HepG2 (cell line): ENCODE results near the gene DOCK4. TPM values are rescaled to one million over a fixed set of nuclear protein-coding genes. Genes with fewer than 3 reads are reported as not detected.

Experiments
- ATAC-seq: fragments of 200-7000 bp; cut with Tn5 transposase; 3 replicates; pipeline ENCODE4 v1.9.1; 2020; ENCODE audit warnings: mild to moderate bottlenecking, moderate library complexity
- BruUV-seq: library from RNA; stranded (reverse); fragments of 400-500 nt; replicated peaks from 2 replicates; lab custom pipeline; 2021; lab: Mats Ljungman, UMichigan
- CTCF ChIA-PET: fragments of 300-600 bp; formaldehyde crosslinking; extraction: SDS; loops from one replicate; lab custom pipeline; 2021; ENCODE audit warnings: low total read pairs, inconsistent platforms, low intra/inter-chr PET ratio; lab: Yijun Ruan, JAX
- POLR2A ChIA-PET: fragments of 350-600 bp; sonication (Branson Sonifier 250); formaldehyde crosslinking; loops from one replicate; lab custom pipeline; 2020; ENCODE audit warnings: antibody characterized with exemption, inconsistent platforms; lab: Yijun Ruan, JAX
- DNase-seq: peaks from one replicate; pipeline ENCODE4 v3.0.0-alpha.2; 2015; ENCODE audit warnings: low spot score
- FAIRE-seq: peaks from 3 replicates; lab custom pipeline; 2011; peaks lifted over from hg19 to GRCh38; lab: Jason Lieb, UNC
- H2AFZ ChIP-seq: one replicate; pipeline ENCODE4 v1.6.1; 2011; ENCODE audit warnings: low read length, inconsistent platforms
- H3K27ac ChIP-seq: fragments of 300-600 bp; 3 replicates; pipeline ENCODE4 v1.8.0; 2011; ENCODE audit warnings: mixed run types, mild to moderate bottlenecking, mixed read lengths, low read length, inconsistent platforms; ENCODE audit not compliant: insufficient read depth; ENCODE audit errors: extremely low read length
- H3K27me3 ChIP-seq, 2 experiments: fragments of 200-600 bp in 1 of 2; 2 replicates in 1 of 2; 3 replicates in 1 of 2; pipeline versions ENCODE4 v1.6.0 to v1.8.0; 2011; ENCODE audit warnings: low read length in 2 of 2, mild to moderate bottlenecking in 2 of 2, moderate library complexity in 2 of 2, inconsistent platforms in 1 of 2; ENCODE audit not compliant: insufficient read depth in 2 of 2, control insufficient read depth in 1 of 2
- H3K36me3 ChIP-seq, 2 experiments: fragments of 200-600 bp in 1 of 2; replicated peaks in 1 of 2; 2 replicates in 1 of 2; 3 replicates in 1 of 2; pipeline versions ENCODE4 v1.5.1 to v1.8.0; 2011; ENCODE audit warnings: low read length in 2 of 2, inconsistent platforms in 1 of 2; ENCODE audit not compliant: insufficient read depth in 2 of 2, control insufficient read depth in 1 of 2
- H3K4me1 ChIP-seq: 2 replicates; pipeline ENCODE4 v1.5.1; 2012; ENCODE audit warnings: low read length, inconsistent platforms; ENCODE audit not compliant: insufficient read depth
- H3K4me2 ChIP-seq: 2 replicates; pipeline ENCODE4 v1.6.0; 2011; ENCODE audit warnings: low read depth, low read length, inconsistent platforms
- H3K4me3 ChIP-seq, 3 experiments: fragments of 200-600 bp in 1 of 3; sonication (generic), shearing (Covaris generic) in 1 of 3; replicated peaks in 1 of 3; 2 replicates each; pipeline ENCODE4 v1.5.1; 2011 to 2016; ENCODE audit warnings: low read length in 3 of 3, inconsistent platforms in 2 of 3, low read depth in 2 of 3, mild to moderate bottlenecking in 2 of 3, control low read depth in 1 of 3, mixed read lengths in 1 of 3; ENCODE audit not compliant: insufficient read depth in 1 of 3
- H3K79me2 ChIP-seq: one replicate; pipeline ENCODE4 v1.6.1; 2011; ENCODE audit warnings: low read length, inconsistent platforms; ENCODE audit not compliant: insufficient read depth
- H3K9ac ChIP-seq: 2 replicates; pipeline ENCODE4 v1.6.0; 2011; ENCODE audit warnings: mild to moderate bottlenecking, low read depth, low read length, inconsistent platforms; ENCODE audit not compliant: insufficient read depth
- H3K9me3 ChIP-seq: 2 replicates; pipeline ENCODE4 v1.5.1; 2012; ENCODE audit warnings: mild to moderate bottlenecking, low read length
- H4K20me1 ChIP-seq: 2 replicates; pipeline ENCODE4 v1.6.0; 2011; ENCODE audit warnings: inconsistent platforms, mild to moderate bottlenecking, low read length, moderate library complexity; ENCODE audit not compliant: insufficient read depth
- AGO2 ChIP-seq: fragments of 200-400 bp; formaldehyde crosslinking; optimal IDR thresholded peaks from 2 replicates; pipeline ENCODE3; 2017; ENCODE audit warnings: mild to moderate bottlenecking, low read depth, low read length, moderate library complexity
- CHD4 ChIP-seq: fragments of 200-600 bp; sonication (generic); IDR thresholded peaks from 2 replicates; pipeline ENCODE4 v1.7.0; 2017; ENCODE audit warnings: mild to moderate bottlenecking, low read length, borderline replicate concordance
- GTF3A ChIP-seq: sonication (generic); formaldehyde crosslinking; conservative IDR thresholded peaks from 2 replicates; pipeline ENCODE4 v1.4.0; 2020; ENCODE audit warnings: mild to moderate bottlenecking, missing genetic modification reagents
- KAT7 ChIP-seq: IDR thresholded peaks from 2 replicates; pipeline ENCODE4 v1.6.1; 2018; ENCODE audit warnings: borderline replicate concordance, missing compliant biosample characterization
- TFDP1 ChIP-seq: IDR thresholded peaks from 2 replicates; pipeline ENCODE4 v1.6.1; 2016; ENCODE audit warnings: missing compliant biosample characterization, missing genetic modification reagents, borderline replicate concordance
- ZBTB42 ChIP-seq: sonication (generic); formaldehyde crosslinking; IDR thresholded peaks from 2 replicates; pipeline ENCODE4 v1.5.0; 2020; ENCODE audit warnings: mild to moderate bottlenecking, missing genetic modification reagents
- ZNF777 ChIP-seq: sonication (generic); formaldehyde crosslinking; IDR thresholded peaks from 2 replicates; pipeline ENCODE4 v1.4.0; 2020; ENCODE audit warnings: missing genetic modification reagents
- ZNF800 ChIP-seq: sonication (generic); formaldehyde crosslinking; IDR thresholded peaks from 2 replicates; pipeline ENCODE4 v1.4.0; 2020; ENCODE audit warnings: missing genetic modification reagents
- WGBS: methylation state at CpG from one replicate; pipeline ENCODE4 v1.1.6; 2017; ENCODE audit warnings: low lambda C conversion rate; 5-methylcytosine and 5-hydroxymethylcytosine counted together
- in situ Hi-C: cut with HindIII; loops from 2 replicates; pipeline ENCODE4 v1.10.0; 2017; ENCODE audit warnings: low pct_unique_long_range_greater_than_20kb; ENCODE audit not compliant: extremely low pct_ligation_motif_present
- intact Hi-C: fragments of 100-400 bp; cut with micrococcal nuclease; formaldehyde crosslinking; loops from one replicate; pipeline ENCODE4 v1.10.0; 2022; ENCODE audit not compliant: unreplicated experiment
- polyA plus RNA-seq, 8 experiments: library from polyadenylated mRNA; depleted of rRNA in 3 of 8; stranded (reverse) in 7 of 8; unstranded in 1 of 8; fragments of >200 nt; fragmentation: Illumina TruSeq in 4 of 8; extraction: Trizol in 4 of 8; gene quantifications; 2 replicates each; pipeline versions ENCODE4 v1.2.1 to v1.2.3, GENCODE V29; 2011 to 2016; ENCODE audit warnings: low read depth in 4 of 8, missing spikeins in 1 of 8, mixed read lengths in 1 of 8; ENCODE audit not compliant: insufficient read depth in 1 of 8
- total RNA-seq, 5 experiments: library from RNA; depleted of rRNA; stranded (reverse); fragments of >200 nt; fragmentation: Illumina TruSeq; extraction: Trizol; gene quantifications; 2 replicates each; pipeline ENCODE4 v1.2.3, GENCODE V29; 2016; ENCODE audit warnings: low read depth in 1 of 5

Gene DOCK4
- total and polyA plus RNA-seq, 2 of the 13 experiments (the other 11 are each of a cell fraction or from before 2014, with no cell fraction given): 13.5 to 17.4 TPM

- TF ChIP-seq TFDP1 (CRISPR knock-in tag): no peak
- no peak for TF ChIP-seq CHD4
- TF ChIP-seq ZBTB42 (CRISPR knock-in tag): no peak
- no peak for TF ChIP-seq ZNF777 (CRISPR knock-in tag)
- TF ChIP-seq GTF3A: no peak
- TF ChIP-seq, all 625 proteins: peak for 0
These were observed 477.6 kb downstream of the DOCK4 start (continued) for GRCh38 chr7:111728635-111728995.

- H3K4me3 ChIP-seq: no peak overlapping the region
- H3K36me3 ChIP-seq: peaks cover 5 to 7% of the 10 kb centered on the region in 2 experiments; a peak in 4 of 5 replicates
- DNase-seq (no peak), FAIRE-seq (no peak), ATAC-seq (no peak)
- intact Hi-C loops (no loop called here), in situ Hi-C loops (loop anchor here (25.0 kb wide), 2 partner anchors 391 to 641 kb away; partner anchors contain the start of gene LRRN3)
- H4K20me1 ChIP-seq: no peaks in the 10 kb centered on the region
- H3K27ac ChIP-seq: no peak overlapping the region
- no peak overlapping the region for H3K4me2 ChIP-seq
- ChIA-PET CTCF (no interaction called here), POLR2A (no interaction called here)
- no peak overlapping the region for H2AFZ ChIP-seq
- WGBS: 97% methylated on average over 41 of the region's 41 CpGs
- no peaks in the 10 kb centered on the region for H3K79me2 ChIP-seq
- TF ChIP-seq ZNF800 (CRISPR knock-in tag): no peak
- TF ChIP-seq AGO2: peak; percentile 54
- TF ChIP-seq KAT7: no peak
- no TSS peak for BruUV-seq
- H3K9ac ChIP-seq: no peak overlapping the region
- H3K27me3 ChIP-seq: no peaks in the 10 kb centered on the region
- no peaks in the 10 kb centered on the region for H3K9me3 ChIP-seq
- no peaks in the 10 kb centered on the region for H3K4me1 ChIP-seq
These were observed 478.1 kb downstream of the DOCK4 start for GRCh38 chr7:111727905-111728634.
